Spleen (tissue), 7 donors: ENCODE measurements around the gene GNG13.

ENCODE experiments used
- POLR2A ChIP-seq, 3 donors: fragments of 450-650 bp; IDR thresholded peaks; one replicate each; pipeline ENCODE4 v1.5.1; 2017; ENCODE audit warnings: antibody characterized with exemption in 3 of 3, mild to moderate bottlenecking in 1 of 3
- TF ChIP-seq, protein P1 (sequence below), 11 experiments: fragments of 200-600 bp in 7 of 11; fragments of 450-650 bp in 4 of 11; sonication (generic) in 4 of 11; IDR thresholded peaks in 8 of 11; conservative IDR thresholded peaks in 3 of 11; 1 replicate in 7 of 11; 2 replicates in 4 of 11; pipeline versions ENCODE4 v1.4.0 to v1.8.0; 2016 to 2021; ENCODE audit warnings: antibody characterized with exemption in 11 of 11, inconsistent platforms in 4 of 11, mild to moderate bottlenecking in 1 of 11
- donor health status: DM: no; HTN: no; CAD: no; lungs with moderate emphysema.
- donor health status: DM: no; HTN: no; CAD: no.
- donor health status: DM: no; HTN: no; CAD: no.

DNA sequence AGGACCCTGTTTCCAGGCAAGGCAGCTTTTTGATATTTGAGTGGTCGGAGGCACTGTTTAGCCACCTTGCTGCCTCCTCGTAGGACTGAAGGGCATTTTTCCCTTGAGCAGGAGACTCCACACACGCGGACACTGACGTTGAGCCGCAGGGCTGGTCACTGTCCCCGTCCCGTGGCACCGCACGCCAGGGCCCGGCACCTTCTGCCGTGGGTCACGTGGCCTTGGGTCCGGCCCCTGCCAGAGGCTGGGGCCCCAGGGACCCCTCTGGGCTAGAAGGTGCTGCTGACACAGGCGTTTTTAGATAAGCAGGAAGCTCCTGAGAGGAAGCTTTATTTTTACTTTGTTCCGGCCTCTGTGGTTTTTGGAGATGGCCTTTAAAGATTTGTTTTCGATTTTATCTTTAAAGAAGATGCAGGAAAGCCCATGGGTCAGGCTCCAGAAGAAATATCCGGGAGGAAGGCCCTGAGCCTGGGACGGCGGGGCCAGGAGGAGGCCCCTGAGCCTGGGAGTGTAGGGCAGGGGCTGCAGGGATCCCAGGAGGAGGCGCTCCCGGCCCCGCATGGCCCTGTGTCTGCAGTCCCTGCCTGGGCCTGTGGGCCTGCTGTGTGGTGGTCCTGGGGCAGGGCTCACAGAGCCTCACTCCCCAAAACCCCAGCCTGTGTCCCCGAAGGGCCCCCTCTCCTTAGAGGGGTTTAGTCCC, 30.5 kb upstream of the GNG13 start:
- TF ChIP-seq, protein P1, sequence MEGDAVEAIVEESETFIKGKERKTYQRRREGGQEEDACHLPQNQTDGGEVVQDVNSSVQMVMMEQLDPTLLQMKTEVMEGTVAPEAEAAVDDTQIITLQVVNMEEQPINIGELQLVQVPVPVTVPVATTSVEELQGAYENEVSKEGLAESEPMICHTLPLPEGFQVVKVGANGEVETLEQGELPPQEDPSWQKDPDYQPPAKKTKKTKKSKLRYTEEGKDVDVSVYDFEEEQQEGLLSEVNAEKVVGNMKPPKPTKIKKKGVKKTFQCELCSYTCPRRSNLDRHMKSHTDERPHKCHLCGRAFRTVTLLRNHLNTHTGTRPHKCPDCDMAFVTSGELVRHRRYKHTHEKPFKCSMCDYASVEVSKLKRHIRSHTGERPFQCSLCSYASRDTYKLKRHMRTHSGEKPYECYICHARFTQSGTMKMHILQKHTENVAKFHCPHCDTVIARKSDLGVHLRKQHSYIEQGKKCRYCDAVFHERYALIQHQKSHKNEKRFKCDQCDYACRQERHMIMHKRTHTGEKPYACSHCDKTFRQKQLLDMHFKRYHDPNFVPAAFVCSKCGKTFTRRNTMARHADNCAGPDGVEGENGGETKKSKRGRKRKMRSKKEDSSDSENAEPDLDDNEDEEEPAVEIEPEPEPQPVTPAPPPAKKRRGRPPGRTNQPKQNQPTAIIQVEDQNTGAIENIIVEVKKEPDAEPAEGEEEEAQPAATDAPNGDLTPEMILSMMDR (IDR thresholded peaks at IDR 0.05 in 8 of 11, conservative IDR thresholded peaks at IDR 0.05 in 3 of 11), result no peak
- no peak for TF ChIP-seq POLR2A (IDR thresholded peaks at IDR 0.05)
